Ishikawa (cell line): ENCODE results near the gene ADD1.

Source experiments
- CEBPB ChIP-seq: IDR thresholded peaks from 2 replicates; pipeline ENCODE4 v1.6.1; 2012
- CREB1 ChIP-seq: IDR thresholded peaks from 2 replicates; pipeline ENCODE4 v1.6.1; 2012; ENCODE audit warnings: low read depth
- EP300 ChIP-seq: IDR thresholded peaks from 2 replicates; pipeline ENCODE4 v1.6.1; 2012; ENCODE audit warnings: borderline replicate concordance
- RAD21 ChIP-seq: IDR thresholded peaks from 2 replicates; pipeline ENCODE4 v1.6.1; 2012; ENCODE audit warnings: low read depth
- TAF1 ChIP-seq: IDR thresholded peaks from 2 replicates; pipeline ENCODE4 v1.6.1; 2012; ENCODE audit warnings: low read depth, mild to moderate bottlenecking
- TCF12 ChIP-seq: IDR thresholded peaks from 2 replicates; pipeline ENCODE4 v1.6.1; 2012; ENCODE audit warnings: low read depth
- YY1 ChIP-seq: IDR thresholded peaks from 2 replicates; pipeline ENCODE4 v1.6.1; 2012; ENCODE audit warnings: low read depth
- TF ChIP-seq, protein P1 (sequence below): IDR thresholded peaks from 2 replicates; pipeline ENCODE4 v1.6.1; 2012; ENCODE audit warnings: low read depth, mild to moderate bottlenecking

DNA sequence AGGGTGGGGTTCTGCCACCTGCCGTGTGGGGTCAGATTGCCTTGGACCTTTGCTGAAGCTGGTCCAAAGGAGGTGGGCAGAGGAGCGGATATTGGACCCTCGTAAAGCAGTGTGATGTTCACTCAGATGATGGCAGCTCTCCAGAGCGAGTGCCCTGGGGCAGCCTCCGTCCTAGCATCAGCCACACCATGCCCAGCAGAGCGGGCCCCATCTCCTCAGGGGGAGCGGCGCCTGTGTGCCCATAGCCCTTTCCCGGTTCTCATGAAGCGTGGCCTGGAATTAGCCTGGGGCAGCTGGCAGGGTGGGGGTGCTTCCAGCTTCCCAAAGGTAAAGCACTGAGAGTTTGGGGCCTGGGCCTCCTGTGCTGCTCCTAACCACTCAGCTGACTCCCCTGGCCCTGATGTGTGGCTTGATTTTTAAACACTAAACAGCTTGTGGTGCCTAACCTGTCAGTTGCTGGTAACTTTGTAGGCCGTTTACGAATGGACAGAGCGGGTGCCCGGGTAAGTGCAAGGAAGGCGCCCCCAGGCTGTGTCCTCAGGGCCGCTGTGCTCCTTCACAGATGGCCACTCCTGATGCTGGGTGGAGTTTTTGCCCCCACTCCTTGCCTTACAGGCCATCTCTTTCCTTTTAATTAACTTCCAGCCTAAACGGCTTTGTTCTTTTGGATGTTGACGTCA lies 83.5 kb downstream of the ADD1 start:
- TF ChIP-seq, protein P1, sequence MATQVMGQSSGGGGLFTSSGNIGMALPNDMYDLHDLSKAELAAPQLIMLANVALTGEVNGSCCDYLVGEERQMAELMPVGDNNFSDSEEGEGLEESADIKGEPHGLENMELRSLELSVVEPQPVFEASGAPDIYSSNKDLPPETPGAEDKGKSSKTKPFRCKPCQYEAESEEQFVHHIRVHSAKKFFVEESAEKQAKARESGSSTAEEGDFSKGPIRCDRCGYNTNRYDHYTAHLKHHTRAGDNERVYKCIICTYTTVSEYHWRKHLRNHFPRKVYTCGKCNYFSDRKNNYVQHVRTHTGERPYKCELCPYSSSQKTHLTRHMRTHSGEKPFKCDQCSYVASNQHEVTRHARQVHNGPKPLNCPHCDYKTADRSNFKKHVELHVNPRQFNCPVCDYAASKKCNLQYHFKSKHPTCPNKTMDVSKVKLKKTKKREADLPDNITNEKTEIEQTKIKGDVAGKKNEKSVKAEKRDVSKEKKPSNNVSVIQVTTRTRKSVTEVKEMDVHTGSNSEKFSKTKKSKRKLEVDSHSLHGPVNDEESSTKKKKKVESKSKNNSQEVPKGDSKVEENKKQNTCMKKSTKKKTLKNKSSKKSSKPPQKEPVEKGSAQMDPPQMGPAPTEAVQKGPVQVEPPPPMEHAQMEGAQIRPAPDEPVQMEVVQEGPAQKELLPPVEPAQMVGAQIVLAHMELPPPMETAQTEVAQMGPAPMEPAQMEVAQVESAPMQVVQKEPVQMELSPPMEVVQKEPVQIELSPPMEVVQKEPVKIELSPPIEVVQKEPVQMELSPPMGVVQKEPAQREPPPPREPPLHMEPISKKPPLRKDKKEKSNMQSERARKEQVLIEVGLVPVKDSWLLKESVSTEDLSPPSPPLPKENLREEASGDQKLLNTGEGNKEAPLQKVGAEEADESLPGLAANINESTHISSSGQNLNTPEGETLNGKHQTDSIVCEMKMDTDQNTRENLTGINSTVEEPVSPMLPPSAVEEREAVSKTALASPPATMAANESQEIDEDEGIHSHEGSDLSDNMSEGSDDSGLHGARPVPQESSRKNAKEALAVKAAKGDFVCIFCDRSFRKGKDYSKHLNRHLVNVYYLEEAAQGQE, result no peak
- TF ChIP-seq TAF1, result no peak
- TF ChIP-seq EP300, result no peak
- no peak for TF ChIP-seq RAD21
- no peak for TF ChIP-seq YY1
- TF ChIP-seq CREB1, result no peak
- TF ChIP-seq TCF12, result no peak
- no peak for TF ChIP-seq CEBPB
